ENCODE results near the gene NELFE.
"Not testable (repeated sequence)": the region's sequence is repeated elsewhere in the genome, so short reads cannot be mapped to it uniquely, and the experiment has no call there.

The NELFE gene

GRCh38 chr6:31946370-31946885 is 12.3 kb downstream of the NELFE start:
- Histone ChIP-seq H3K9me3 (replicated peaks; ENCODE audit: low read length) (no peaks in the 10 kb centered on the region), H3K36me3 (ENCODE audit: insufficient read depth, low read length) (peaks cover 10% of the 10 kb centered on the region), H3K4me1 (ENCODE audit: control insufficient read depth, insufficient read depth, low read length) (peaks cover 23% of the 10 kb centered on the region), H3K4me2 (ENCODE audit: low read length) (peak overlapping the region; percentile 85), H3K27me3 (ENCODE audit: control insufficient read depth, insufficient read depth, low read length) (peaks cover 18% of the 10 kb centered on the region), H3K4me3 (ENCODE audit: low read length) (no peak overlapping the region), H3K9ac (ENCODE audit: low read depth, low read length) (no peak overlapping the region)

DNA sequence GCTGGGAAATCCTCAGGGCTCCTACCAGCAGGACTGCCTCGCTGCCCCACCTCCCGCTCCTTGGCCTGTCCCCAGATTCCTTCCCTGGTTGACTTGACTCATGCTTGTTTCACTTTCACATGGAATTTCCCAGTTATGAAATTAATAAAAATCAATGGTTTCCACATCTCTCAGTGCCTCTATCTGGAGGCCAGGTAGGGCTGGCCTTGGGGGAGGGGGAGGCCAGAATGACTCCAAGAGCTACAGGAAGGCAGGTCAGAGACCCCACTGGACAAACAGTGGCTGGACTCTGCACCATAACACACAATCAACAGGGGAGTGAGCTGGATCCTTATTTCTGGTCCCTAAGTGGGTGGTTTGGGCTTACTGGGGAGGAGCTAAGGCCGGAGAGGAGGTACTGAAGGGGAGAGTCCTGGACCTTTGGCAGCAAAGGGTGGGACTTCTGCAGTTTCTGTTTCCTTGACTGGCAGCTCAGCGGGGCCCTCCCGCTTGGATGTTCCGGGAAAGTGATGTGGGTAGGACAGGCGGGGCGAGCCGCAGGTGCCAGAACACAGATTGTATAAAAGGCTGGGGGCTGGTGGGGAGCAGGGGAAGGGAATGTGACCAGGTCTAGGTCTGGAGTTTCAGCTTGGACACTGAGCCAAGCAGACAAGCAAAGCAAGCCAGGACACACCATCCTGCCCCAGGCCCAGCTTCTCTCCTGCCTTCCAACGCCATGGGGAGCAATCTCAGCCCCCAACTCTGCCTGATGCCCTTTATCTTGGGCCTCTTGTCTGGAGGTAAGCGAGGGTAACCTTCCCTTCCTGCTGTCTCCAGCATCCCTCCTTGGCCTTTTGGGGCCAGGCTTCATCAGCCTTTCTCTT is 13.0 kb downstream of the NELFE start, which contains the start of gene CFB:
CFB (plus strand) TSS at position 589 of the 863 bp plus-strand sequence; CDS start at position 716, 127 bp downstream.
- peaks cover 18% of the 10 kb centered on the region for H3K27me3 ChIP-seq (ENCODE audit: control insufficient read depth, insufficient read depth, low read length)
- H3K4me3 ChIP-seq (ENCODE audit: low read length), result peak within 1 kb of the TSS; percentile 60
- peaks cover 3% of the 10 kb centered on the region for H3K36me3 ChIP-seq (ENCODE audit: insufficient read depth, low read length)
- H3K9ac ChIP-seq (ENCODE audit: low read depth, low read length), result peak within 1 kb of the TSS; percentile 17
- H3K4me2 ChIP-seq (ENCODE audit: low read length), result peak within 1 kb of the TSS; percentile 85
- no peaks in the 10 kb centered on the region for H3K9me3 ChIP-seq (replicated peaks; ENCODE audit: low read length)
- H3K4me1 ChIP-seq (ENCODE audit: control insufficient read depth, insufficient read depth, low read length), result peaks cover 23% of the 10 kb centered on the region

GRCh38 chr6:31945154-31945506 is 13.6 kb downstream of the NELFE start:
- Histone ChIP-seq H3K4me1 (ENCODE audit: control insufficient read depth, insufficient read depth, low read length) (peaks cover 27% of the 10 kb centered on the region), H3K9me3 (replicated peaks; ENCODE audit: low read length) (no peaks in the 10 kb centered on the region), H3K27me3 (ENCODE audit: control insufficient read depth, insufficient read depth, low read length) (peaks cover 18% of the 10 kb centered on the region), H3K4me2 (ENCODE audit: low read length) (peak overlapping the region; percentile 85), H3K9ac (ENCODE audit: low read depth, low read length) (no peak overlapping the region), H3K4me3 (ENCODE audit: low read length) (peak overlapping the region; percentile 29), H3K36me3 (ENCODE audit: insufficient read depth, low read length) (no peaks in the 10 kb centered on the region)

DNA sequence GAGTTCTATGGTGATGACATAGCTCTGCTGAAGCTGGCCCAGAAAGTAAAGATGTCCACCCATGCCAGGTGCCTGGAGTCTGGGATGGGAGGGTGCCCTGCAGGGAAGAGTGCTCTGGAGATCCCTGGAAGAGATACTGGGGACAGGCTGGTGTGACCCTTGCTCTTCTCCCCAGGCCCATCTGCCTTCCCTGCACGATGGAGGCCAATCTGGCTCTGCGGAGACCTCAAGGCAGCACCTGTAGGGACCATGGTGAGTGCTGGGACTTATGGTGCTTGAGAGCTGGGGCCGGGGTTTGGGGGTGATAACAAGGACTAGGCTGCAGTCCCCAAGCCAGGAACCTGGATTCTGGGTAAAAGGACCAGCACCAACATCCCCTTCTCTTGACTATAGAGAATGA is 15.0 kb downstream of the NELFE start:
- Histone ChIP-seq H3K9ac (ENCODE audit: low read depth, low read length) (no peak overlapping the region), H3K36me3 (ENCODE audit: insufficient read depth, low read length) (no peaks in the 10 kb centered on the region), H3K4me3 (ENCODE audit: low read length) (no peak overlapping the region), H3K27me3 (ENCODE audit: control insufficient read depth, insufficient read depth, low read length) (peaks cover 18% of the 10 kb centered on the region), H3K4me2 (ENCODE audit: low read length) (no peak overlapping the region), H3K9me3 (replicated peaks; ENCODE audit: low read length) (no peaks in the 10 kb centered on the region), H3K4me1 (ENCODE audit: control insufficient read depth, insufficient read depth, low read length) (peaks cover 23% of the 10 kb centered on the region)

DNA sequence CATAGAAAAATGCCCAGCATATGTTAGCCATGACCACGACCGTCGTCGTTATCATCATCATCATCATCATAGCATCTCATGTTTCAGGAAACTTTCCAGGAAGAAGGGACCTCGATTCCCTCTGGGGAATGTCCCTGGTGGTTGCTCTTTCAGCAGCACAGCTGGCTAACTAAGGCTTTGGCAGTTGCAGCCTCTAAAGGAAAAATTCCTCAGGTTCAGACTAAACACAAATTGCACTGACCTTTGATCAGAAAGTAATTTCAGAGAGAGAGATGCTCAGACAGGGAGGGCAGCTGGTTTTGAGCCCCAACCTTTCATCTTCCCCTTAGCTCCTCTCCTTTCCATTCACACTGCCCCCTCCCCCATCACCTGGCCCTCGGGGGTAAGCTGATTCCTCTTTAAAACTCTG is 18.5 kb downstream of the NELFE start:
- H3K4me3 ChIP-seq (ENCODE audit: low read length), result no peak overlapping the region
- no peaks in the 10 kb centered on the region for H3K9me3 ChIP-seq (replicated peaks; ENCODE audit: low read length)
- peaks cover 10% of the 10 kb centered on the region for H3K4me1 ChIP-seq (ENCODE audit: control insufficient read depth, insufficient read depth, low read length)
- H3K4me2 ChIP-seq (ENCODE audit: low read length), result no peak overlapping the region
- no peaks in the 10 kb centered on the region for H3K36me3 ChIP-seq (ENCODE audit: insufficient read depth, low read length)
- no peak overlapping the region for H3K9ac ChIP-seq (ENCODE audit: low read depth, low read length)
- H3K27me3 ChIP-seq (ENCODE audit: control insufficient read depth, insufficient read depth, low read length), result peaks cover 18% of the 10 kb centered on the region

- Histone ChIP-seq H3K4me2 (ENCODE audit: low read length) (no peak overlapping the region), H3K4me1 (ENCODE audit: control insufficient read depth, insufficient read depth, low read length) (peaks cover 5% of the 10 kb centered on the region), H3K4me3 (ENCODE audit: low read length) (no peak overlapping the region), H3K27me3 (ENCODE audit: control insufficient read depth, insufficient read depth, low read length) (peaks cover 14% of the 10 kb centered on the region), H3K36me3 (ENCODE audit: insufficient read depth, low read length) (no peaks in the 10 kb centered on the region), H3K9me3 (replicated peaks; ENCODE audit: low read length) (no peaks in the 10 kb centered on the region), H3K9ac (ENCODE audit: low read depth, low read length) (no peak overlapping the region)
Observed at GRCh38 chr6:31935823-31936222, 22.9 kb downstream of the NELFE start.

- H3K4me2 ChIP-seq (ENCODE audit: low read length), result no peak overlapping the region
- peaks cover 14% of the 10 kb centered on the region for H3K27me3 ChIP-seq (ENCODE audit: control insufficient read depth, insufficient read depth, low read length)
- no peaks in the 10 kb centered on the region for H3K9me3 ChIP-seq (replicated peaks; ENCODE audit: low read length)
- H3K4me3 ChIP-seq (ENCODE audit: low read length), result no peak overlapping the region
- H3K9ac ChIP-seq (ENCODE audit: low read depth, low read length), result no peak overlapping the region
- H3K36me3 ChIP-seq (ENCODE audit: insufficient read depth, low read length), result no peaks in the 10 kb centered on the region
- H3K4me1 ChIP-seq (ENCODE audit: control insufficient read depth, insufficient read depth, low read length), result peaks cover under 1% of the 10 kb centered on the region
Observed at GRCh38 chr6:31935021-31935420, 23.8 kb downstream of the NELFE start.

GRCh38 chr6:31933537-31933936 is 25.2 kb downstream of the NELFE start:
- Histone ChIP-seq H3K4me2 (ENCODE audit: low read length) (no peak overlapping the region), H3K27me3 (ENCODE audit: control insufficient read depth, insufficient read depth, low read length) (peaks cover 14% of the 10 kb centered on the region), H3K4me3 (ENCODE audit: low read length) (no peak overlapping the region), H3K9ac (ENCODE audit: low read depth, low read length) (no peak overlapping the region), H3K9me3 (replicated peaks; ENCODE audit: low read length) (no peaks in the 10 kb centered on the region), H3K36me3 (ENCODE audit: insufficient read depth, low read length) (no peaks in the 10 kb centered on the region), H3K4me1 (ENCODE audit: control insufficient read depth, insufficient read depth, low read length) (no peaks in the 10 kb centered on the region)

DNA sequence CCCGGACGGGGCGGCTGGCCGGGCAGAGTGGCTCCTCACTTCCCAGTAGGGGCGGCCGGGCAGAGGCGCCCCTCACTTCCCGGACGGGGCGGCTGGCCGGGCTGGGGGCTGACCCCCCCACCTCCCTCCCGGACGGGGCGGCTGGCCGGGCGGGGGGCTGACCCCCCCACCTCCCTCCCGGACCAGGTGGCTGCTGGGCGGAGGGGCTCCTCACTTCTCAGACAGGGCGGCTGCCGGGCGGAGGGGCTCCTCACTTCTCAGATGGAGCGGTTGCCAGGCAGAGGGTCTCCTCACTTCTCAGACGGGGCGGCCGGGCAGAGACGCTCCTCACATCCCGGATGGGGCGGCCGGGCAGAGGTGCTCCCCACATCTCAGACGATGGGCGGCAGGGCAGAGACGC is 26.6 kb downstream of the NELFE start:
- not testable (repeated sequence) for H3K4me2 ChIP-seq (ENCODE audit: low read length); H3K4me1 ChIP-seq (ENCODE audit: control insufficient read depth, insufficient read depth, low read length); H3K4me3 ChIP-seq (ENCODE audit: low read length); H3K9ac ChIP-seq (ENCODE audit: low read depth, low read length); H3K9me3 ChIP-seq (replicated peaks; ENCODE audit: low read length); H3K36me3 ChIP-seq (ENCODE audit: insufficient read depth, low read length)
- peaks cover 14% of the 10 kb centered on the region for H3K27me3 ChIP-seq (ENCODE audit: control insufficient read depth, insufficient read depth, low read length)

GRCh38 chr6:31930962-31931361 is 27.8 kb downstream of the NELFE start:
- Histone ChIP-seq H3K9ac (ENCODE audit: low read depth, low read length) (no peak overlapping the region), H3K4me3 (ENCODE audit: low read length) (no peak overlapping the region), H3K27me3 (ENCODE audit: control insufficient read depth, insufficient read depth, low read length) (peaks cover 14% of the 10 kb centered on the region), H3K4me2 (ENCODE audit: low read length) (no peak overlapping the region), H3K9me3 (replicated peaks; ENCODE audit: low read length) (no peaks in the 10 kb centered on the region), H3K36me3 (ENCODE audit: insufficient read depth, low read length) (no peaks in the 10 kb centered on the region), H3K4me1 (ENCODE audit: control insufficient read depth, insufficient read depth, low read length) (peaks cover 8% of the 10 kb centered on the region)

DNA sequence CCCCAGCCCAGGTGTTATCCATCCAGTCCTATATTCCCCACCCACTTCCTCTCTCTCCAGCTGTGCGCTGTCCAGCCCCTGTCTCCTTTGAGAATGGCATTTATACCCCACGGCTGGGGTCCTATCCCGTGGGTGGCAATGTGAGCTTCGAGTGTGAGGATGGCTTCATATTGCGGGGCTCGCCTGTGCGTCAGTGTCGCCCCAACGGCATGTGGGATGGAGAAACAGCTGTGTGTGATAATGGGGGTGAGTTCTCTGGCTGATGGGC is 30.2 kb downstream of the NELFE start:
- Histone ChIP-seq H3K4me2 (ENCODE audit: low read length) (no peak overlapping the region), H3K4me3 (ENCODE audit: low read length) (no peak overlapping the region), H3K36me3 (ENCODE audit: insufficient read depth, low read length) (no peaks in the 10 kb centered on the region), H3K9me3 (replicated peaks; ENCODE audit: low read length) (no peaks in the 10 kb centered on the region), H3K9ac (ENCODE audit: low read depth, low read length) (no peak overlapping the region), H3K4me1 (ENCODE audit: control insufficient read depth, insufficient read depth, low read length) (peaks cover 8% of the 10 kb centered on the region), H3K27me3 (ENCODE audit: control insufficient read depth, insufficient read depth, low read length) (peaks cover 6% of the 10 kb centered on the region)
